Trophoblast cell (in vitro differentiated cells and primary cell): ENCODE results near the gene HAUS7.

Experiments used
- DNase-seq, 2 donors: peaks; one replicate each; pipeline ENCODE4 v3.0.0-alpha.2; 2016
- H2AFZ ChIP-seq: 2 replicates; pipeline ENCODE4 v1.6.1; 2013; ENCODE audit warnings: low read length, moderate library complexity, mild to moderate bottlenecking; ENCODE audit not compliant: insufficient read depth, poor library complexity
- H2AK5ac ChIP-seq: 2 replicates; pipeline ENCODE4 v1.6.1; 2013; ENCODE audit warnings: mild to moderate bottlenecking, low read length
- H2BK120ac ChIP-seq: 2 replicates; pipeline ENCODE4 v1.6.1; 2013; ENCODE audit warnings: low read length, mild to moderate bottlenecking, moderate library complexity; ENCODE audit not compliant: insufficient read depth, poor library complexity
- H2BK12ac ChIP-seq: 2 replicates; pipeline ENCODE4 v1.6.1; 2013; ENCODE audit warnings: mild to moderate bottlenecking, low read length, moderate library complexity
- H2BK5ac ChIP-seq: 2 replicates; pipeline ENCODE4 v1.6.1; 2013; ENCODE audit warnings: low read length, low read depth, moderate library complexity, mild to moderate bottlenecking; ENCODE audit not compliant: poor library complexity
- H3K14ac ChIP-seq: 2 replicates; pipeline ENCODE4 v1.6.1; 2013; ENCODE audit warnings: mild to moderate bottlenecking, low read length
- H3K18ac ChIP-seq: 2 replicates; pipeline ENCODE4 v1.6.1; 2013; ENCODE audit warnings: mild to moderate bottlenecking, low read length
- H3K23ac ChIP-seq: 2 replicates; pipeline ENCODE4 v1.6.1; 2013; ENCODE audit warnings: low read length
- H3K27ac ChIP-seq: 2 replicates; pipeline ENCODE4 v1.5.1; 2013; ENCODE audit warnings: low read depth, mild to moderate bottlenecking, inconsistent platforms, low read length, moderate library complexity
- H3K27me3 ChIP-seq: 2 replicates; pipeline ENCODE4 v1.6.1; 2013; ENCODE audit warnings: inconsistent platforms, mild to moderate bottlenecking, low read length, moderate library complexity; ENCODE audit not compliant: insufficient read depth
- H3K36me3 ChIP-seq, 2 experiments: 1 replicate in 1 of 2; 2 replicates in 1 of 2; pipeline ENCODE4 v1.6.1; 2013; ENCODE audit warnings: low read length in 2 of 2, mild to moderate bottlenecking in 2 of 2, moderate library complexity in 1 of 2; ENCODE audit not compliant: insufficient read depth in 2 of 2, control insufficient read depth in 1 of 2
- H3K4ac ChIP-seq: 2 replicates; pipeline ENCODE4 v1.6.1; 2013; ENCODE audit warnings: low read depth, mild to moderate bottlenecking, low read length, moderate library complexity
- H3K4me1 ChIP-seq, 2 experiments: 1 replicate in 1 of 2; 2 replicates in 1 of 2; pipeline ENCODE4 v1.6.1; 2013; ENCODE audit warnings: low read length in 2 of 2, mild to moderate bottlenecking in 2 of 2, moderate library complexity in 1 of 2; ENCODE audit not compliant: insufficient read depth in 2 of 2, control insufficient read depth in 1 of 2
- H3K4me2 ChIP-seq: 2 replicates; pipeline ENCODE4 v1.6.1; 2013; ENCODE audit warnings: inconsistent platforms, mild to moderate bottlenecking, low read length, moderate library complexity
- H3K4me3 ChIP-seq: 2 replicates; pipeline ENCODE4 v1.5.1; 2013; ENCODE audit warnings: mild to moderate bottlenecking, low read depth, low read length, inconsistent platforms
- H3K79me1 ChIP-seq: one replicate; pipeline ENCODE4 v1.6.1; 2013; ENCODE audit warnings: low read length
- H3K79me2 ChIP-seq: 2 replicates; pipeline ENCODE4 v1.6.1; 2013; ENCODE audit warnings: low read length, mild to moderate bottlenecking; ENCODE audit not compliant: control insufficient read depth, insufficient read depth, poor library complexity
- H3K9ac ChIP-seq: 2 replicates; pipeline ENCODE4 v1.6.1; 2013; ENCODE audit warnings: mild to moderate bottlenecking, low read length
- H3K9me3 ChIP-seq: 2 replicates; pipeline ENCODE4 v1.6.1; 2013; ENCODE audit warnings: low read depth, mild to moderate bottlenecking, control low read depth, inconsistent platforms, low read length; ENCODE audit not compliant: insufficient read depth
- H4K12ac ChIP-seq: 2 replicates; pipeline ENCODE4 v1.6.1; 2013; ENCODE audit warnings: low read depth, mild to moderate bottlenecking, low read length, moderate library complexity
- H4K8ac ChIP-seq: 2 replicates; pipeline ENCODE4 v1.6.1; 2013; ENCODE audit warnings: low read depth, mild to moderate bottlenecking, low read length, moderate library complexity
- H4K91ac ChIP-seq: one replicate; pipeline ENCODE4 v1.6.1; 2013; ENCODE audit warnings: low read depth, mild to moderate bottlenecking, low read length, moderate library complexity
- WGBS: extraction: QIAGEN DNeasy Blood & Tissue Kit; methylation state at CpG from one replicate; pipeline ENCODE4 v1.1.7; 2013; ENCODE audit warnings: missing lambda C conversion rate; ENCODE audit not compliant: insufficient read length, insufficient coverage; ENCODE audit errors: extremely low coverage; 5-methylcytosine and 5-hydroxymethylcytosine counted together

Gene HAUS7

GRCh38 chrX:153411255-153411987, 59.0 kb downstream of the HAUS7 start, which contains the start of gene ZFP92:
ZFP92 (plus strand) TSS chrX:153411472; CDS start chrX:153418323, 6,851 bp downstream.
- Histone ChIP-seq H2AFZ (no peak within 1 kb of the TSS), H3K14ac (no peak within 1 kb of the TSS), H3K36me3 (no peaks in the 10 kb centered on the region), H2BK5ac (no peak within 1 kb of the TSS), H2AK5ac (no peak within 1 kb of the TSS), H3K23ac (no peak within 1 kb of the TSS), H3K27ac (no peak within 1 kb of the TSS), H3K9ac (no peak within 1 kb of the TSS), H2BK12ac (no peak within 1 kb of the TSS), H3K18ac (no peak within 1 kb of the TSS), H4K91ac (peak within 1 kb of the TSS; percentile 51), H3K9me3 (no peaks in the 10 kb centered on the region), H3K79me1 (peaks cover 1% of the 10 kb centered on the region), H3K79me2 (no peaks in the 10 kb centered on the region), H2BK120ac (no peak within 1 kb of the TSS), H4K8ac (peak within 1 kb of the TSS; percentile 70), H3K4me3 (peak within 1 kb of the TSS; percentile 65), H3K4me2 (peak within 1 kb of the TSS; percentile 65), H4K12ac (no peak within 1 kb of the TSS), H3K27me3 (no peaks in the 10 kb centered on the region), H3K4me1 (peaks cover 13 to 17% of the 10 kb centered on the region in 2 experiments), H3K4ac (no peak within 1 kb of the TSS)
- DNase-seq: no peak
- no CpG with 5 or more reads among the region's 75 CpGs for WGBS

GRCh38 chrX:153410888-153411254, 59.5 kb downstream of the HAUS7 start:
- no peak overlapping the region for H3K14ac ChIP-seq
- no CpG with 5 or more reads among the region's 12 CpGs for WGBS
- H3K4me3 ChIP-seq: peak overlapping the region; percentile 65
- no peak overlapping the region for H3K23ac ChIP-seq
- H4K8ac ChIP-seq: peak overlapping the region; percentile 70
- peak overlapping the region; percentile 5 for H4K91ac ChIP-seq
- H3K9ac ChIP-seq: no peak overlapping the region
- no peaks in the 10 kb centered on the region for H3K9me3 ChIP-seq
- no peak overlapping the region for H2BK120ac ChIP-seq
- no peak overlapping the region for H2AFZ ChIP-seq
- H2BK5ac ChIP-seq: no peak overlapping the region
- H3K79me1 ChIP-seq: peaks cover 1% of the 10 kb centered on the region
- no peaks in the 10 kb centered on the region for H3K27me3 ChIP-seq
- H3K36me3 ChIP-seq: no peaks in the 10 kb centered on the region
- no peak overlapping the region for H3K27ac ChIP-seq
- no peak for DNase-seq
- H3K4me1 ChIP-seq: peaks cover 13 to 17% of the 10 kb centered on the region in 2 experiments
- no peak overlapping the region for H4K12ac ChIP-seq
- H2BK12ac ChIP-seq: no peak overlapping the region
- no peak overlapping the region for H3K18ac ChIP-seq
- H3K79me2 ChIP-seq: no peaks in the 10 kb centered on the region
- no peak overlapping the region for H2AK5ac ChIP-seq
- peak overlapping the region; percentile 65 for H3K4me2 ChIP-seq
- H3K4ac ChIP-seq: no peak overlapping the region

- no peak overlapping the region for H3K23ac ChIP-seq
- no peaks in the 10 kb centered on the region for H3K79me2 ChIP-seq
- no peak overlapping the region for H3K27ac ChIP-seq
- no peak overlapping the region for H2AK5ac ChIP-seq
- no peak overlapping the region for H3K9ac ChIP-seq
- no peak for DNase-seq
- H3K4ac ChIP-seq: no peak overlapping the region
- peaks cover 13 to 17% of the 10 kb centered on the region in 2 experiments for H3K4me1 ChIP-seq
- H2BK120ac ChIP-seq: no peak overlapping the region
- no CpG with 5 or more reads among the region's 15 CpGs for WGBS
- no peak overlapping the region for H4K91ac ChIP-seq
- no peak overlapping the region for H4K12ac ChIP-seq
- no peaks in the 10 kb centered on the region for H3K9me3 ChIP-seq
- H3K14ac ChIP-seq: no peak overlapping the region
- peaks cover 1% of the 10 kb centered on the region for H3K79me1 ChIP-seq
- no peak overlapping the region for H2AFZ ChIP-seq
- H2BK12ac ChIP-seq: no peak overlapping the region
- no peak overlapping the region for H4K8ac ChIP-seq
- H3K4me3 ChIP-seq: no peak overlapping the region
- no peak overlapping the region for H3K18ac ChIP-seq
- no peaks in the 10 kb centered on the region for H3K27me3 ChIP-seq
- no peak overlapping the region for H3K4me2 ChIP-seq
- no peak overlapping the region for H2BK5ac ChIP-seq
- no peaks in the 10 kb centered on the region for H3K36me3 ChIP-seq
Observed at GRCh38 chrX:153410373-153410772, 60.0 kb downstream of the HAUS7 start.

- no peak overlapping the region for H3K18ac ChIP-seq
- H3K4me1 ChIP-seq: peaks cover 13 to 17% of the 10 kb centered on the region in 2 experiments
- H3K27ac ChIP-seq: no peak overlapping the region
- H3K9ac ChIP-seq: no peak overlapping the region
- no peak overlapping the region for H2AFZ ChIP-seq
- H4K91ac ChIP-seq: no peak overlapping the region
- no peak overlapping the region for H3K23ac ChIP-seq
- peaks cover 1% of the 10 kb centered on the region for H3K79me1 ChIP-seq
- H3K4ac ChIP-seq: no peak overlapping the region
- H2BK120ac ChIP-seq: no peak overlapping the region
- H2BK12ac ChIP-seq: no peak overlapping the region
- H3K14ac ChIP-seq: no peak overlapping the region
- peak in 1 of 2 donors; percentile 4 for DNase-seq
- no peak overlapping the region for H3K4me2 ChIP-seq
- no peaks in the 10 kb centered on the region for H3K27me3 ChIP-seq
- H3K9me3 ChIP-seq: no peaks in the 10 kb centered on the region
- no peak overlapping the region for H4K8ac ChIP-seq
- H3K79me2 ChIP-seq: no peaks in the 10 kb centered on the region
- H4K12ac ChIP-seq: no peak overlapping the region
- no peaks in the 10 kb centered on the region for H3K36me3 ChIP-seq
- H2BK5ac ChIP-seq: no peak overlapping the region
- no peak overlapping the region for H2AK5ac ChIP-seq
- WGBS: no CpG with 5 or more reads among the region's 30 CpGs
- no peak overlapping the region for H3K4me3 ChIP-seq
Observed at GRCh38 chrX:153409414-153410101, 60.8 kb downstream of the HAUS7 start.
